Superior temporal gyrus (tissue), 1 donor: Measurements from ENCODE around the gene UPB1.
"Not testable (repeated sequence)": the region's sequence is repeated elsewhere in the genome, so short reads cannot be mapped to it uniquely, and the experiment has no call there.

Experiments
- DNase-seq: peaks from one replicate; pipeline ENCODE4 v3.0.0-alpha.2; 2016; ENCODE audit errors: extremely low spot score

The UPB1 gene

DNA sequence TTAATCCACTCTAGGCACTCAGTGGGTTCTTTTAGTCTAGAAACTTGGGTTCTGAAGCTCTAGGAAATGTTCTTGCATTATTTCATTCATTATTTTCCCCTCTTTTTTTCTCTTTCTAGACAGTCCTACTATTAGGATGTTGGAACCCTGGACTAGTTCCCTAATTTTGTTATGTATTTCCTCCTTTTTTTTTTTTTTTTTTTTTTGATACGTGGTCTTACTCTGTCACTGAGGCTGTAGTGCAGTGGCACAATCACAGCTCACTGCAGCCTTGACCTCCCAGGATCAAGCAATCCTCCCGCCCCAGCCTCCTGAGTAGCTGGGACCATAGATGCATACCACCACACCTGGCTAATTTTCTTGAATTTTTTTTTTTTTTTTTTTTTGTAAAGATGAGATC, 9.4 kb downstream of the UPB1 start:
- DNase-seq, result no peak

DNA sequence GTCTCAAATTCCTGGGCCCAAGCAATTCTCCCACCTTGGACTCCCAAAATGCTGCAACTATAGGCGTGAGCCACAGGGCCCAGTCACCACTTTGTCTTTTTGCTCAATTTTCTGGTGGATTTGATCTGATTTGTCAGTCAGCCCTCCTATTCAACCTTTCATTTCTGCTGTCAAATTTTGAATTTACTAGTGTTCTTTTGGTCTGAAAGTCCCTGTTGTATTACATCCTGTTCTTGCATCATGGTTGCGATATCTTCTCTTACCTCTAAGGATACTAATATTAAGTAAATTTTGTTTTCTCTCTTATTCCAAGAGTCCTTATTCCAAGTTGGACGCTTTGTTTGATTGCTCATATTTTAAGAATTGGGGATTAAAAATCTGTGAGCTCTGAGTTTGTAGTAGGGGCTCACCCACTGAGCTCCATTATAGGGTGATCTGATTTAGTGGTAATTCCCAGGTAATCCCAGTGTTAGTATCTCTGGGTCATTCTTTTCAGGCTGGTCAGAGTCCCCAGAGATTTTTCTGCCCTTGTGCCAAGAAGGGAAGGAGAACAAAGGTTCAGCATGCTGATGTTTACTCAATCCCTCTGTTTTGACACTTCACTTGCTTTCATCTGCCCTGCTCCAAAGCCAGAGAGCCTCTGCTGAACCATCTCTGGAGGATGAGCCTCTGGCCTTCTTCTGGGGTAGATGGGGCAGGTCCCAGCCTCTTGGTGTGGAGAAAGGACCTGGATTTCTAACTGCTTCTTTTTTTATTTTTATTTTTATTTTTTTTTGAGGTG, 10.0 kb downstream of the UPB1 start:
- no peak for DNase-seq

DNA sequence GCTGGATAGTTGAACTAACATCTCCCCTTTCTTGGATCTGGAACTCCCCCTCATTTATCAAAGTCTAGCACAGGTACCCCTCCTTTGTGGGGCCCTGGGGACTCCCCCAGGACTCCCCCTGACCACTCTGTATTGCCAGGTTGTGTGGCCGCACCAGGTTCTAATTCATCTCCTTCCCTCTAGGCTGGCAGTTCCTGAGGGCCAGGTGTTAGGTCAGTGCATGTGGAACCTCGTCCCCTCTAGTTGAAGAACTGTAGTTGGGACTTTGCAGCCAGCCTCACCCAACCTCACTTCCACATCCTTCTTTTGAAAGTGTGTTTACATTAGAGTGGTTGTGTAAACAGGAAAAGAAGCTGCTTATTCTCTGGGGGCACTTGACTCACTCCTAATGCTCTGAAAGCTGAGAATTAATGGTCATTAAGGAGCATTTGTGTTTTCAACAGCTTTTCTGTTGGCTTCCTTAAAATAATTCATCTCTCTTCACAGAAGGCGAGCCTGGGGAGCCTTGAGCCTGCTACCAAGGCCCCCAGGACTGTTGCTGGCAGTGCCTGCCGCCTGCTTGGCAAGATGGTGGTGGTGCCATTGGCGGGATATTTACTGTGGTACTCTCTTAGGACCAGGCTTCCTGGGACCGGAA, 11.8 kb downstream of the UPB1 start:
- no peak for DNase-seq

GRCh38 chr22:24507716-24508115, 12.6 kb downstream of the UPB1 start:
- no peak for DNase-seq

DNA sequence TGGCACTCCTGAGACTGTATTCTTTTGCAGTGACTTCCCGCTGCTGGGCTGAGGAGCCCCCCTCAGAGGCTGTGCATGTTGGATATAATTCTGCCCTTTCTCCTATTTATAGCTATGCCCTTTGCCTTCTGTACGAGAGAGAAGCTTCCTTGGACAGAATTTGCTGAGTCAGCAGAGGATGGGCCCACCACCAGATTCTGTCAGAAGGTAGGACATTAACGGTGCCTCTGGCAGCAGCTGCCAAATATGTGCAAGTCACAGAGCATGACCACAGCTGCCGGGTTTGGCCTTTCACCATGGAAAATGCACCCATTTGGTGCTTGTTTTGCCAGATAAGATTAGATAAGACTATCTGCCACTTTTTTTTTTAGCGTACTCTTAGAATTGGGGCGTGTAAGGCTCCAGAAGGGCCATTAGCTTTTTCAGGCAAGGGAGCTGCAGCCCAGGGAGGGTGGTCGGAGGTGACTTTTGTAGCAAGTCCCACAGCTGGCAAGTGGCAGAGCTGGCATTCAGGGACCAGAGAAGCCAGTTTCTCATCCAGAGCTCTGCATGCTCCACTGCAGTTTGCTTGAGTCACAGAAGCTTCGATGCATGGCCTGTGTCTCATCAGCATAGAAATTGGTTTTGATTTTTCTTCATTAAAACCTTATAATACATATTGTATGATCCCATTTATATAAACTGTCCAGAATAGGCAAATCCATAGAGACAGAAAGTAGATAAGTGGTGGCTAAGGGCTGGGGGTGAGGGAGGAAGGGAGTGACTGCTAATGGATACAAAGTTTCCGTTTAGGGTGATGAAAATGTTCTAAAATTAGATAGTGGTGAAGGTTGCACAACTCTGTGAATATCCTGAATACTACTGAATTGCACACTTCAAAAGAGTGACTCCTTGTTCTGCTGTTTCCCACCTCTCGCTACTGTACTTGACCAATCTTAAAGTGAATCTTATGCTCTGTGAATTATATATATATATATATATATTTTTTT, 15.8 kb downstream of the UPB1 start:
- no peak for DNase-seq

DNA sequence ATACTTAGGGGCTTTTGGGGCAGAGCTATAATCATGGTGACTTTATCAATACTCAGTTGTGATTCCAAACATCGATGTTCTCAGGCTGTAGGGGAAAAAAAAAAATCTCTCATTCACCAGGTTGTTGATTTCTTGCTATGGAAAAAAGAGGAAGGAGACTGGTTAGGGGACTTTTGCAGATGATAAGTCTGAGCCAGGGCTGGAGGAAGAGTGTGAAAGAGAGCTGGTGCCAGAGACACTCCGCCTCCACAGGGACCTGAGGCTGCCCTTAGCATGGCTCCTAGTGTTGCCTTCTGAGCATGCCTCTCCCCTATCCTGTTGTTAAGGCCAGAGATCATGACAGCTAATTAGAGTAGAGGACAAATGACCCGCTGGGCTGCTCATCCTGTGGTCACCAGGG, 16.9 kb downstream of the UPB1 start:
- DNase-seq, result no peak

DNA sequence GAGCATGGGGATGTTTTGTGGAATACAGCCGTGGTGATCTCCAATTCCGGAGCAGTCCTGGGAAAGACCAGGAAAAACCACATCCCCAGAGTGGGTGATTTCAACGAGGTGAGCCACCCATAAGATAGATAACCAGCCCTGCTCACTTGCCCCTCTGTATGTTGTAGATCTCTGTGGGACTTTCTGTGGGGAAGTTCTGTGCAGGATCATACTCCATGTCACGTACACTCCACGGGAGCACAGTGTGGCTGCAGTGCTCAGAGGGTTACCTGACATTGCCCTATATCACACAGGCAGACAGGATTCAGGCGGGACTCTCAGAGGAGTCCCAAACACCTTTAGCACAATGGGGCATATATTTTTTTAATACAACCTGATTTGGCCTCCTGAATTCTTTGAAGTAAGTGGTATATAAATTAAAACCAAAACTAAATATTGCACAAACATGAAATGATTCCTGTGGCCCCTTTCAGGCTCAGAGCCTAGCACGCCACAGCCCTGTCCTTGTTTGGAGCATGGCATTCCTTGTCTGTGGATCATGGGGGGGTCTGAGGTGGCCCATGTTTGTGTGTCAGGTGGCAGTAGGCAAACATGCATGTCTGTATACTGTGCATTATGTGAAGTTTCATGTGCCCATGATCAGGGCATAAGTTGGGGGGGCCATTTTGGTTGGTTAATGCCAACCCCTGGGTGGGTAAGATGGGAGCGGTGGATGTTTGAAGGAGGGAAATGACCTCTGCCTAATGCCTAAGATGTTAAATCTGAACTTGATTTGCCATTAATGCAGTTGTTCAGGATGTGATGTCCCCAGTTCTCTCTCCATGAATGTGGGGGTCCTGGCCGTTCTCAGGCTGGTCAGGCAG, 18.5 kb downstream of the UPB1 start:
- DNase-seq, result no peak

DNA sequence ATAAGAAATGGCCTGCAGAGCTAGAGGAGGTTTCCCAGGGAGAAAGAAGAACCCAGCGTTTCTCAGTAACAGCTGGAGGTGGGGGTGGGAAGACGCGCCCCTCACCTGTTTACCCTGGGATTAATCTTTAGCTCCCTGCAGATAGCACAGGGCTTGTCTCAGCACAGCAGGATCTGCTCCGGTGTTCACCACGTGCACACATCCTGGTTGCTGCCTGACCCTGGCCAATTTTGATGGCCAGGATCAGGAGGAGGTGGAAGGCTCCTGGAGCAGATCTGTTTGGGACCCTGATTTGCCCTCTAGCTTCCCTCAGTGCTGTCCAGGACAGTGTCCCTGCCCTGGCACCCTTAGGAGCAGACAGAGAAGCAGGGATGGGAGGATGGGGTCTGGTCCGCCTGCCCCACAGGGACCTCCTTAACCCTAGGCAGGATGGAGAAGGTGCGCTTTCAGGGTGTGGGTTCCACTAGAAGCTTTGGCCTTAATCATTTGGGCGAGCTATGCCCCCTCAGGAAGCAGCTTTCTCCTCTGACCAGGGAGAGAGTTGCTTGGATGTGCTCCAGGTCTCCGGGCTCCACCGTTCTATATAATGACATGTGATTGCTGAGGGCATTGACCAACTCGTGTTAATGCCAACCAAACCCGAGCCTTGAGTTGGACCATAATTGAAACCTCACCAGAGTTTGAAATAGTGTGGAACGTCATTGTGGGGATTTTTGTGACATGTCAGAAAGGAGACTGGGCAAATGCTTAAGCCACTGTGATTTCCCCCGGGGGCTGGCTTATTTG, 19.3 kb downstream of the UPB1 start:
- DNase-seq, result no peak

- DNase-seq, result no peak
Observed at GRCh38 chr22:24515027-24515338, 19.9 kb downstream of the UPB1 start.

DNA sequence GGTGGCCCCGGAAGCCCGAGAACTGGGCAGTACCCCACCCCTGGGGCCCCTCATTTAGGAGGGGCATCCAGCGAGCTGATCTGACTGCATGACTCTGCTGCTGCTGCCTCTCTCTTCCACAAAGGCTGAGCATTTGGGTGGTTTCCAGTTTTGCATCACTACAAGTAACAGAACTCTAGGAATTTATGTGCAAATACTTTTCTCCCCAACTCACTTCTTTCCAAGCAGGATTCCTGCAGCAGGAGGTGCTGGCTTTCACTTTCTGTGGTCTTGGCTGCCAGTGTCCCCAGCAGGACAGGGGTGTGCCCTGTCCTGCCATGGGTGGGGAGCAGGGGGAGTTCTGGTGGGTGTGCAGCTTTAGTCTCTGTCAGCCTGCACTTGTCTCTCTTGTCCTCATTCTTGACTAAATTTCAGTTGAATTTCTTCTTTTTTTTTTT, 21.2 kb downstream of the UPB1 start:
- DNase-seq, result no peak

DNA sequence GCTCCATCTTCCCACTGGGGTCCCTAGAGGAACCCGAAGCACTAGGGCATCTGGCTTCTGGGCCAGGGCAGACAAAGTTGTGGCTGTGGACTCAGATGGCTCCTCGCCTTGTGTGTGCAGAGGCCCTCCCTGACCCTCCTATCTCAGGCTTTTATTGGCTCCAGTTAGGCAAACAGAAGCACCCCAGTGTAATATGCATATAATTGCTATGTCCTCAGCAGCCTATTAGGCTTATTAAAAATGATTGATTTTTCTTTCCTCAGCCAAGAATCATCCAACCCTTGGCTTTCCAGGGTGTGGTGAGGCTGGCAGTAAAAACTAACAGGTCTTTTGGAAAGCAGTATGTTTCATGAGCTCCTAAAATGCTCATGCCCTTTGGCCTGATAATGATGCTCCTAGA, 22.3 kb downstream of the UPB1 start:
- no peak for DNase-seq

DNA sequence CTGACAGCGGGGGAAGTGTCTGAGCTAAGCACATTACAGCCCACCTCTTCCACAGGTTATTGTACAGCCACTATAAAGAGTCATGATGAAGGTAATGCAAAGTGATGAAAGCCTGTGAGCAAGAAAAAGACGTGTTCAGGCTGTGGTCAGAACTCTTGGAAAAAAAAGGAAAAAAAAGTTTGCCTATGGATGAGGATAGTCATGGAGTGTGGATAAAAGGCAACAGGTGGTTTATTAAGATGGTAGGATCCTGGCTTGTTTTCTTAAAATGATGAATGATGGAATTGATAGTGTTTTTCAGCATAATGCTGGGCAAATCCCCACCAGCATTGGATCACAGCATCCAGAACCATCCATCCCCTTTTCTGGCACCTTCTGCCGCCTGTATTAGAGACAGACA, 23.1 kb downstream of the UPB1 start:
- DNase-seq, result no peak

DNA sequence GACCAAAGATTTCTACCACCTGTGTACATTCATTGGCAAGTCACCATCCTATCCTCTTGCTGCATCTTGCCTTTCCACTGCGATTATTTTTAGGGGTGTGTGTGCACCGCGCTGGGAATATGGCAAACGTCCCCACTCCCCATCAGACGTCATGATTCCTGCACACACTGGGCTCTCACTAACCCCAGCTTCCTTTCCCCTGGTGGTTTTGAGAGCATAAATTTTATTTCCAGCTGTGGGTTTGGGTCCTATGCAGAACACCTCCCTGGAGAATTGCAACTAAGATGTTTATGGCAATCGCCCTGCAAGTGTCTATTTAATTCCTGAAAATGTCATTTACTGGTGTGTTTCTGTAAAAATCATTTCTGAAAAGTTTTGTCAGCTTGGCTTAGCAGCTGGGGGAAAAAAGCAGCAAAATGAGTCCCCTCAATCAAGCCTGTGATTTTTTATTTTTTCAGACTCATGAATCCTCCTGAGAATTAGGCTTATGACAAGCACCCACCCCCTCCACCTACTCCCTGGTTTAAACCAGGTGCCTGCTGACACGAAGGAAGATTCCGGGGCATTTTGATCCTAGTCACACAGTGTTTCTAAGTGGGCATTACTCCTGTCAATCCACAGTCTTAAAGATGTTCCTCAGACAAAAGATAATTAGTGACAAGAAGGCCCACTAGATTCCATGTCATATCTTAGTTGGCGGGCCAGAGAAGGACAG, 23.8 kb downstream of the UPB1 start:
- DNase-seq, result no peak

DNA sequence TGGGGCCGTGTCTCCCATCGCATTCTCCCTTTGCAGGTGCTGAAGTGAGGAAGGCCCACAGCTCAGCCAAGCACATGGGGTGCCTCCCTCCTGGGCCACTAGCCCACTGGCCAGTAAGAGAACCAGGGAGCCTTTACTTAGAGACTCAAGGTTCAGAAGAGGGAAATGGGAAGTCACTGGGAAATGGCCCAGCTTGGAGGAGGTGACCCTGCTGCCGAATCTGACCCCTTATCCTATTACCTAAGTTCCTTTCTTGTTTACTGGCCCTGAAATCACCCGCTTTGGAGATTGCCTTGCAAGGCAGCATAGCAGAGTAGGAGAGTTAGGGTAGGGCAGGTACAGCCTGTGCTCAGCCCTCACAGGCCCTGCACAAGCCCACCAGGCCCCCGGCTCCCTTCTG, 24.4 kb downstream of the UPB1 start:
- no peak for DNase-seq

DNA sequence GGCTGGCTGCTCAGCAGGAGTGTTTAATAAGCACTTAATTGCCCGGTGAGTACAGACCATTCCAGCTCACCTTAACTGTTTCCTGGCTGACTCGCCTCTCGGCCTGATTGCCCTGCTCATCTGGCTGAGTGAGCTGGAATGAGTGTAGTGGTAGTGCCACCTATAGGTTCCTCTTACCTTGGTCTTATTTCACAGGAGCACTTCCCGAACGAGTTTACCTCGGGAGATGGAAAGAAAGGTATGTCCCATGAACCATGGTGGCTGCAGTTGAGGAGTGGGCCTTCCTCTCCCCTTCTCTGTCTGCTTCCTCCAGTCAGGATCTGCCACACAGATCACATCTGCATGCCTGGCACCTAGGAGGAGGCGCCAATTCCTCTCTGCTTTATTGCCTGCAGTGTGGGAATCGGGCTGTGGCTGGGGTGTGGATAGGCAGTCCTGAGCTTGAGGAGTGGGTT, 26.7 kb downstream of the UPB1 start:
- DNase-seq, result peak; percentile 48

DNA sequence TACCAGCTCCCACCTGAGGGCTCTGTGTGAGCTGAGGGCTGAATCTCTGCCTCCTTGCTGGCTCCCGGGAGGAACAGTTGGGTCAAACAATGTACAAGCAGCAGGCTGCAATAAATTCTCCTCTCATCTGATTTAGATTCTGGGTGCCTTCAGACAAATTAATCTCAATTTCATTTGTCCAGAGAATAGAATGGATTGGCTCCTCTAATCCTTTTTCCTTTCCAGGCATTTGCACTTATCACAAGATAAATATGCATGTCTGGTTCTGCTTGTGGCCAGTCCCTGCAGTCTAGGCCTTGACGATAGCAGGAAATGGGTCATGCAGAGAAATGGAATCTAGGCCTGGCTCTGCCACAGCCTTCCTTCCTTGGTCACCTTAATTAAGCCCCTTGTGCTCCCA, 28.7 kb downstream of the UPB1 start:
- DNase-seq, result no peak

DNA sequence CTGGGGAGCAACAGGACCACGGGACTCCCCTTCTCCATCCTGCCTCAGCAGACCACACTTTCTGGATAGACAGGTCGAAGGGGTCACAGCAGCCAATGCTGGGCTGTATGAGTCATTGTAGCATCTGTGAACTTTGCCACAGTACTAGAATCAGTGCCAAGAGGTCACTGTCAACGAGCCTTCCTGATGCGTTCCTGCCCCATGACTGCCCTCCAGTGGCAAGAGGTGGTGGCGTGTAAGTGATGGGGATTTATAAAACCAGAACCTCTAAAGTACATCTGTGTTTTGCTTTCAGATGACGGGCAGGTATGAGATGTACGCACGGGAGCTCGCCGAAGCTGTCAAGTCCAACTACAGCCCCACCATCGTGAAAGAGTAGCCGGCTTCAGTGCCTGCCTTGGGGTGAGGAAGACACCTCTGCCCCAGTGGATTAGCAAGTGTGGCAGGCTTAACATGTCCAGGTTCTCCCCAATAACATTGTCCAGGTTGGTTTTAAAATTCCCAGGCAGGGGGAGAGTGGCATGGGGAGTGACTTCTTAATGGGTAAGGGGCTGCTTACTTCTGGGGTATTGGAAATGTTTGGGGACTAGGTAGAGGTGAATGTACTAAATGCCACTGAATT, 30.4 kb downstream of the UPB1 start:
- DNase-seq, result peak; percentile 85

DNA sequence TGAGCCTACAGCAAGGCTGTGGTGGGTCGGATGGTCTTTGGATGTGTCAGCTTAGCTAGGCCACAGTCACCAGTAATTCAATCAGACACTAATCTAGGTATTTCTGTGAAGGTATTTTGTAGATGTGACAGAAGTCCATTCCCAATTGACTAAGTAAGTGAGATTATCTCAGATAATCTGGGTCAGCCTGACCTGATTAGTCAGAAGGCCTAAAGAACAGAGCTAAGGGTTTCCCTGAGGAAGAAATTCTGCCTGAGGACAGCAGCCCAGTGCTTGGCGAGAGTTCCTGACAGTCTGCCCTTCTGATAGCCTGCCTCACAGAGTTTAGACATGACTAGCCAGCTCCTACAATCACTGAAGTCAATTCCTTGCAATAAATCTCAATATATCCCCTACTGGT, 31.1 kb downstream of the UPB1 start:
- no peak for DNase-seq

GRCh38 chr22:24529898-24530297, 34.8 kb downstream of the UPB1 start:
- no peak for DNase-seq

DNA sequence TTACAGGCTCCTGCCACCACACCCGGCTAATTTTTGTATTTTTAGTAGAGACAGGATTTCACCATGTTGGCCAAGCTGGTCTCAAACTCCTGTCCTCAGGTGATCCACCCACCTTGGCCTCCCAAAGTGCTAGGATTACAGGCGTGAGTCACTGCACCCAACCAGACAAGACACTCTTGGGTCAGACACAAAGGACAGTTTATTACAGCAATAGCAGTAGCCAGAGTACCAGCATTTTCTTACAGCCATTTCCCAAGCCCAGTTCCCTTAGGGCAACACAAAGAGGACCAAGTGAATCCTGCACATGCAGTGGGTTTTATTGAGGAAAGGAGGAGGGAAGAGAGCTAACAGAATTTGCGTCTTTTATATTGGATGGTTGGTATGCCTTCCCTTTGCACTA, 35.8 kb downstream of the UPB1 start:
- not testable (repeated sequence) for DNase-seq
